Mammary epithelial cell (primary cell): ENCODE data around the gene NUP210L.

Experiments
- CTCF ChIP-seq, 2 donors: IDR thresholded peaks in 1 of 2; conservative IDR thresholded peaks in 1 of 2; 2 replicates each; pipeline ENCODE4 v1.5.1; 2011 to 2012; ENCODE audit warnings: inconsistent platforms in 2 of 2, low read length in 2 of 2, mild to moderate bottlenecking in 2 of 2, control low read depth in 1 of 2, low read depth in 1 of 2; ENCODE audit not compliant: insufficient read depth in 1 of 2; ENCODE audit errors: extremely low read depth in 1 of 2
- EZH2 ChIP-seq: IDR thresholded peaks from 2 replicates; pipeline ENCODE4 v1.6.1; 2012; ENCODE audit warnings: low read length, inconsistent platforms, borderline replicate concordance

GRCh38 chr1:153963030-153963849 lies 191.6 kb downstream of the NUP210L start, which contains the start of gene SLC39A1:
- TF ChIP-seq CTCF (conservative IDR thresholded peaks at IDR 0.05 in 1 of 2, IDR thresholded peaks at IDR 0.05 in 1 of 2; ENCODE audit: extremely low read depth in 1 of 2, insufficient read depth in 1 of 2, low read depth in 1 of 2, low read length in 2 of 2) (no peak), EZH2 (no peak)
